Suprapubic skin (tissue), 3 donors: ENCODE results near the gene VPS41.

Experiments
- CTCF ChIP-seq, 2 donors: fragments of 200-600 bp in 1 of 2; fragments of 450-650 bp in 1 of 2; sonication (generic) in 1 of 2; IDR thresholded peaks; one replicate each; pipeline ENCODE4 v1.5.1; 2016 to 2019; ENCODE audit warnings: antibody characterized with exemption in 2 of 2, mild to moderate bottlenecking in 1 of 2, moderate library complexity in 1 of 2
- POLR2A ChIP-seq, 2 donors: fragments of 450-650 bp; IDR thresholded peaks; one replicate each; pipeline ENCODE4 v1.6.1; 2017; ENCODE audit warnings: antibody characterized with exemption in 2 of 2, mild to moderate bottlenecking in 2 of 2, moderate library complexity in 2 of 2

- TF ChIP-seq CTCF (IDR thresholded peaks at IDR 0.05) (no peak), POLR2A (IDR thresholded peaks at IDR 0.05) (no peak)
Measured at GRCh38 chr7:38831259-38831996, 77.6 kb downstream of the VPS41 start.
